Prostate gland (tissue), 2 donors: Measurements from ENCODE around the gene KCNV2.

Source experiments
- CTCF ChIP-seq, 4 experiments: fragments of 200-600 bp in 2 of 4; fragments of 450-650 bp in 2 of 4; sonication (generic) in 2 of 4; IDR thresholded peaks; 1 replicate in 3 of 4; 2 replicates in 1 of 4; pipeline ENCODE4 v1.5.1; 2016 to 2019; ENCODE audit warnings: antibody characterized with exemption in 4 of 4, mild to moderate bottlenecking in 2 of 4, moderate library complexity in 2 of 4
- POLR2A ChIP-seq: fragments of 450-650 bp; IDR thresholded peaks from one replicate; pipeline ENCODE4 v1.6.1; 2016; ENCODE audit warnings: antibody characterized with exemption, mild to moderate bottlenecking
- POLR2AphosphoS5 ChIP-seq: sonication (generic); formaldehyde crosslinking; IDR thresholded peaks from one replicate; pipeline ENCODE4 v1.6.1; 2017; ENCODE audit warnings: antibody characterized with exemption

- TF ChIP-seq CTCF (IDR thresholded peaks at IDR 0.05) (no peak), POLR2A (no peak), POLR2AphosphoS5 (no peak)
Measured at GRCh38 chr9:2727374-2727773, 10.1 kb downstream of the KCNV2 start.
